ENCODE results near the gene PSMD12.
"Not testable (repeated sequence)": the region's sequence is repeated elsewhere in the genome, so short reads cannot be mapped to it uniquely, and the experiment has no call there.

The PSMD12 gene

DNA sequence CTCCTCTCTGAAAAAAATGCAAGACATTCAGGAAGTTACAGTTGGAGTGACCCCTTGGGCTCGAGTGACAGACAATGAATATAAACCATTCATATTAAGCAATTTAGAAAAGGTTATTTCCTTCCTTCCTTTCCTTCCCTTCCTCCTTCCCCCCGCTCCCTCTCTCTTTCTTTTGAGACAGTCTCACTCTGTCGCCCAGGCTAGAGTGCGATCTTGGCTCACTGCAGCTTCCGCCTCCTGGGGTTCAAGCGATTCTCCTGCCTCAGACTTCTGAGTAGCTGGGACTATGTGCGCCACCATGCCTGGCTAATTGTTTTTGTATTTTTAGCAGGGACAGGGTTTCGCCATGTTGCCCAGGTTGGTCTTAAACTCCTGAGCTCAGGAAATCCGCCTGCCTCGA, 13.2 kb downstream of the PSMD12 start:
- no peak for DNase-seq

- DNase-seq = no peak
These were observed 17.0 kb downstream of the PSMD12 start for GRCh38 chr17:67349420-67349819.

- no peak for DNase-seq
These were observed 18.6 kb downstream of the PSMD12 start for GRCh38 chr17:67347826-67348225.

DNA sequence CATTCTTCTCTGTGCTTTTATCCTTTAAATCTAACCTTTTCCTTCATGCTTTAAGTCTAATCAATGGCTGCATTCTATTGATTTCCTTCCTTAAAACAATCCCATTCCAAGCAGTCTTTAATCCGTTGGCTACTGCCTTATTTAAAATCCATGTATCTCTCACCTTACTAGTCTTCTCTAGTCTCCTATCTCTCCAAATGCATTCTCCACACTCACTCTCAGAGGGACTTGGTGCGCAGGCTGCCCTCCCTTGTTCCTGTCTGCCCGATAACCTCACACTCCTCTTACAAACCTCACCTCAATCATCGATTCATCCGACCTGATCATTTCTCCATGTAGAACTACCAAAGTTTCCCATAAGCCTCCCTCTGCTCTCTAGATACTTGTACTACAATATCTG, 23.1 kb downstream of the PSMD12 start:
- no peak for DNase-seq

DNA sequence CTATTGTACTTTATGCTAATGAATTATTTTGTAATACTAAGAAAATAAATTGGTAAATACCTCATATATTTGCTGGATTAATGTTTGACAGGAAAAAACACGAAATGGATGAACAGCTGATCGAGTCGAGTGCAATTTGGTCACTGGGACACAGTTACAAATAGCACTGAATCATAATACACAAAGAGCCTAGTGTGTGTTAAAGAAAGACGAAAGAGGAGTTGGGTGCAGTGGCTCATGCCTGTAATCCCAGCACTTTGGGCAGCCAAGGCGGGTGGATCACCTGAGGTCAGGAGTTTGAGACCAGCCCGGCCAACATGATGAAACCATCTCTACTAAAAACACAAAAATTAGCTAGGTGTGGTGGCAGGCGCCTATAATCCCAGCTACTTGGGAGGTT, 28.0 kb downstream of the PSMD12 start:
- not testable (repeated sequence) for DNase-seq

GRCh38 chr17:67336859-67337258, 29.5 kb downstream of the PSMD12 start:
- no peak for DNase-seq

DNA sequence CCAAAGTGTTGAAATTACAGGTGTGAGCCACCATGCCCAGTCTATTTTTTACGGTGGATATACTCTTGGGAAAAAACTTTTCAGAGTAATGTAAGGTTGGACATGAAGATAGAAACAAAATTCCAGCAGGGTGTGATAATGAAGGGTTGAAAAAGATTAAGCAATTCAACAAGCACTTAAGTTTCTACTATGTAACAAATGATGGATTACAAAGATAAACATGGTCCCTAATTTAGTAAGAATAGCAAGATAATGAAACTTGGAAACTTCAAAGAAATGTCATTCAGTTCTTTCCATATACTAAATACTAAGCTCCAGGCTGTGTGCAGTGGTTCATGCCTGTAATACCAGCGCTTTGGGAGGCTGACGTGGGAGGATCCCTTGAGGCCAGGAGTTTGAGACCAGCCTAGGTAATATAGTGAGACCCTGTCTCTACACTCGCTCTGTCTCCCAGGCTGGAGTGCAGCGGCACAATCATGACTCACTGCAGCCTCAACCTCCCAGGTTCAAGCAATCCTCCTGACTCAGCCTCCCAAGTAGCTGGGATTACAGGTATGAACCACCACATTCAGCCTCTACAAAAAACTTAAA, 31.0 kb downstream of the PSMD12 start:
- DNase-seq = no peak

DNA sequence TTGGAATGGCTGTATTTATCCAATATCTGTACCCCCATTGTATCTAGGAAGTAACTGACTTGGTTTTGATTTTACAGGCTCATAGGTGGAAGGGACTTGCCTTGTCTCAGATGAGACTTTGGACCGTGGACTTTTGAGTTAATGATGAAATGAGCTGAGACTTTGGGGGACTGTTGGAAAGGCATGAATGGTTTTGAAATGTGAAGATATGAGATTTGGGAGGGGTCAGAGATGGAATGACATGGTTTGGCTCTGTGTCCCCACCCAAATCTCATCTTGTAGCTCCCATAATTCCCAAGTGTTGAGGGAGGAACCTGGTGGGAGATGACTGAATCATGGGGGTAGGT, 34.2 kb downstream of the PSMD12 start:
- not testable (repeated sequence) for DNase-seq

- DNase-seq = not testable (repeated sequence)
These were observed 34.8 kb downstream of the PSMD12 start for GRCh38 chr17:67331381-67332161.

DNA sequence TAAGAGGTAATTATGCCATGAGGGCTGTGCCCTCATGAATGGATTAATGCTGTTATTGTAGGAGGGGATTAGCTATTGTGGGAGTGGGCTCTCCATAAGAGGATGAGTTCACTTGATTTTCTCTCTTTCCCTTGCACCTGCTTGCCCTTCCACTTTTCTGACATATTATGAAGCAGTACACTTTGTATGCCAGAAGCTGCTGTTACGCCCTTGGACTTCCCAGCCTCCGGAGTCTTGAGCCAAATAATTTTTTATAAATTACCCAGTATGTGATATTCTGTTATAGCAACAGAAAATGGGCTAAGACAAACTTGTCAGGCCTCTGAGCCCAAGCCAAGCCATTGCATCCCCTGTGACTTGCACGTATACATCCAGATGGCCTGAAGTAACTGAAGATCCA, 38.4 kb downstream of the PSMD12 start:
- no peak for DNase-seq

DNA sequence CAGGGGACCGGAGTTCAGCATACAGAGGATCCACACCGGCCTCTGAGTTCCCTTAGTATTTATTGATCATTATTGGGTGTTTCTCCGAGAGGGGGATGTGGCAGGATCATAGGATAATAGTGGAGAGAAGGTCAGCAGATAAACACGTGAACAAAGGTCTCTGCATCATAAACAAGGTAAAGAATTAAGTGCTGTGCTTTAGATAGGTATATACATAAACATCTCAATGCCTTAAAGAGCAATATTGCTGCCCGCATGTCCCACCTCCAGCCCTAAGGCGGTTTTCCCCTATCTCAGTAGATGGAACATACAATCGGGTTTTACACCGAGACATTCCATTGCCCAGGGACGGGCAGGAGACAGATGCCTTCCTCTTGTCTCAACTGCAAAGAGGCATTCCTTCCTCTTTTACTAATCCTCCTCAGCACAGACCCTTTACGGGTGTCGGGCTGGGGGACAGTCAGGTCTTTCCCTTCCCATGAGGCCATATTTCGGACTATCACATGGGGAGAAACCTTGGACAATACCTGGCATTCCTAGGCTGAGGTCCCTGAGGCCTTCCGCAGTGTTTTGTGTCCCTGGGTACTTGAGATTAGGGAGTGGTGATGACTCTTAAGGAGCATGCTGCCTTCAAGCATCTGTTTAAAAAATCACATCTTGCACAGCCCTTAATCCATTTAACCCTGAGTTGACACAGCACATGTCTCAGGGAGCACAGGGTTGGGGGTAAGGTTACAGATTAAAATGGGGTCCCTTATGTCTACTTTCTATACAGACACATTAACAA, 39.2 kb downstream of the PSMD12 start:
- not testable (repeated sequence) for DNase-seq

DNA sequence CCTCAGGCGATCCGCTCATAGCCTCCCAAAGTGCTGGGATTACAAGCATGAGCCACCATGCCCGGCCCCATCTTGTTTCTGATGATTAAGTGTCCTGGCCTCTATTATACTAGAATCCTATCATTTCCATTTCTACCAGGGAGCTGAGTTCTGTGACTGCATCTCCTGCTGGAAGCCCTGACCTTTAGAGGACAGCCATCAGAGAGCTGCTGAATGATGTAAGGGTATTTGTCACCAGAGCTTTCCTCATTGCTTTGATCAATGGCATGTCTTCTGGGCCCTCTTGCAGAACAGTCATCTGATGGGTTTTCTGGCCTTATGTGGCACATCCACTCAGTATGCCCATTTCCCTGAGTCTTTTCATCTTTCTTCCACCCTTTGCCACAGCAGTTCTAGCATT, 39.9 kb downstream of the PSMD12 start:
- no peak for DNase-seq

DNA sequence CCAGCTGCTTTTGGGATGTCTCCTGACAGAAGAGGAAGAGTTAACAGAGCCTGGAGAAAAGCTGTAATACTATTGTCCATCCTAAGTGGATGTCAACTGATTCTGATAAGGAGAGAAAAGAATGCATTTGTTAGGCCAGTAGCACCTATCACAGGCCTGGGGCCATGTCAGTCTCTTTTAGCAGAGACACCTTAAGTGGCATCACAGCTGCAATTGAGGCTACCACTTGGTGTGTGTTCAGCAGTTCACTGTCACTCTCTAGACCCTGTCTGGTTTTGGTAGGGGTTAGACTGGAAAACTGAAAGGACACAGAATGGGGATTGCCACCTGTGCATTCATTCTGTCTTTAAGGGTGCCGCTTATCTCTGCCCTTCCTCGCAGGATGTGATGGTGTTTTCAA, 42.0 kb downstream of the PSMD12 start:
- no peak for DNase-seq

DNA sequence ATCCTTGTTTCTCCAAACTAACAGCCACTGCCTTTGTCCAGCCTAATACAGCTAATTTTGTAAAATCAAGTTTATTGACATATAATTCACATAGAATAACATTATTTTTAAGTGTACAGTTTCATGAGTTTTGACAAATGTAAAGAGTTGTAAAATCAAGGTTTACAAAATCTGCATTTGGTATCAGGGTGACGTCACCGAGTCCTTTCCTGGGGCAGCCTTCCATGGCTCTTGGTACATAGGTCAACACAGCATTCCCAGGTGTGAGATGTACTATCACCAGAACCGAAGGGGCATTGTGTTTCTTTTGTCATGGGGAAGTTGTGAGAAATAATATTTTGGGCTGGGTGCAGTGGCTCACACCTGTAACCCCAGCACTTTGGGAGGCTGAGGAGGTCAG, 42.9 kb downstream of the PSMD12 start:
- no peak for DNase-seq

GRCh38 chr17:67322042-67322787, 44.2 kb downstream of the PSMD12 start:
- no peak for DNase-seq

DNA sequence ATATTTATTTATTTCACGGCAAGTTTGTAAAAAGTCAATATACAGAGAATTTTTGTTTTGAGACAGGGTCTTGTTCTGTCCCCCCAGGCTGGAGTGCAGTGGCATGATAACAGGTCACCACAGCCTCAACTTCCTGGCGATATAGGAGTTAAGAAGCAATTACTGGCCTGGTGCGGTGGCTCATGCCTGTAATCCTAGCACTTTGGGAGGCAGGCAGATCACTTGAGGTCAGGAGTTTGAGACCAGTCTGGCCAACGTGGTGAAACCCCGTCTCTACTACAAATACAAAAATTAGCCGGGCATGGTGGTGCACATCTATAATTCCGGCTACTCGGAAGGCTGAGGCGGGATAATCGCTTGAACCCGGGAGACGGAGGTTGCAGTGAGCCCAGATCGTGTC, 44.9 kb downstream of the PSMD12 start:
- DNase-seq = not testable (repeated sequence)

GRCh38 chr17:67316781-67317180, 49.6 kb downstream of the PSMD12 start:
- DNase-seq = no peak

DNA sequence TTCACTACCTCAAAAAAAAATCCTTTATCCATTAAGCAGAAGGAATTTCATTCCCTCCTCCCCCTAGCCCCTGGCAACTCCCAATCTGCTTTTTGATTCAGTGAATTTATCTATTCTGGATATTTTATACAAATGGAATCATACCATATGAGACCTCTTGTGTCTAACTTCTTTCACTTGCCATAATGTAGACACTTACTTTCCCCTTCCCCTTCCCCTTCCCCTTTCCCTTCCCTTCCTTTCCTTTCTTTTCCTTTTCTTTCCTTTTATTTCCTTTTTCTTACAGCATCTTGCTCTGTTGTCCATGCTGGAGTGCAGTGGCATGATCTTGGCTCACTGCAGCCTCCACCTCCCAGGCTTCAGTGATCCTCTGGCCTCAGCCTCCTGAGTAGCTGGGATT, 50.5 kb downstream of the PSMD12 start:
- no peak for DNase-seq

- no peak for DNase-seq
These were observed 54.1 kb downstream of the PSMD12 start for GRCh38 chr17:67312265-67312664.

- DNase-seq = no peak
These were observed 54.8 kb downstream of the PSMD12 start for GRCh38 chr17:67311575-67311974.

- DNase-seq = no peak
These were observed 56.0 kb downstream of the PSMD12 start for GRCh38 chr17:67310406-67310805.

DNA sequence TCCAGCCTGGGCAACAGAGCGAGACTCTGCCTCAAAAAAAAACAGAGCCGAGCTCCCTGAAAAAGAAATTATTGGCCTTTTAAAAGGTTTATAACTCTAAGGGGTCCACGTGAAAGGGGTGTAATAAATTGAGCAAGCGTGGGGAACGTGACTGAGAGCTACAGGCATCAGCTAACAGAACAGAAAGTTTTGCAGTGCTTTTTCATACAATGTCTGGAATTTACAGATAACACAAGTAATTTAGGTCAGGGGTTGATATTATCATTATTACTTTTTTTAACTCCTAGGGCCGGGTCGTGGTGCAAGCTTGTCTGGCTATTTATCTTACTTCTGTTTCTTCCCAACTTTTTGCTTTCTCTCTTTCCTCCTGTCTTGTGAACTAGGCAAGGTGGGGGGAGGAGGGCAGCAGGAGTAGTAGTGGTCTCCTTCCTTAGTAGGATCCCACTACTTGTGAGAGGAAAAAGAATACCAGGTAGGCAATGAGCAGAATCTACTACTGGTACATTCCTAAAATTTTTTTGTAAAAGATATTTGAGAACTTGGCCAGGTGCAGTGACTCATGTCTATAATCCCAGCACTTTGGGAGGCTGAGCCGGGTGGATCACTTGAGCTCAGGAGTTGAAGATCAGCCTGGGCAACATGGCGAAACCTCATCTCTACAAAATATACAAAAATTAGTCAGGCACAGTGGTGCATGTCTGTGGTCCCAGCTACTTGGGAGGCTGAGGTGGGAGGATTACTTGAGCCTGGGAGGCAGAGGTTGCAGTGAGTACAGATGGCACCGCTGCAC, 60.7 kb downstream of the PSMD12 start:
- DNase-seq = not testable (repeated sequence)

All from NCI-H2107 (cell line).